Liver (tissue), 3 donors: ENCODE results near the gene WNT8A.

Experiments used
- ATF3 ChIP-seq: IDR thresholded peaks from 2 replicates; pipeline ENCODE4 v1.6.1; 2016; ENCODE audit warnings: antibody characterized with exemption
- GABPA ChIP-seq, 2 donors: IDR thresholded peaks in 1 of 2; conservative IDR thresholded peaks in 1 of 2; 2 replicates each; pipeline ENCODE4 v1.6.1; 2016; ENCODE audit warnings: antibody characterized with exemption in 2 of 2, mild to moderate bottlenecking in 1 of 2, moderate library complexity in 1 of 2
- HNF4A ChIP-seq, 2 donors: conservative IDR thresholded peaks; 2 replicates each; pipeline ENCODE4 v1.6.1; 2016; ENCODE audit warnings: antibody characterized with exemption in 2 of 2, mild to moderate bottlenecking in 2 of 2
- MAX ChIP-seq: IDR thresholded peaks from 2 replicates; pipeline ENCODE4 v1.6.1; 2016; ENCODE audit warnings: antibody characterized with exemption
- SP1 ChIP-seq: IDR thresholded peaks from 2 replicates; pipeline ENCODE4 v1.6.1; 2018; ENCODE audit warnings: antibody characterized with exemption, mild to moderate bottlenecking
- TF ChIP-seq, protein P1 (sequence below): IDR thresholded peaks from 2 replicates; pipeline ENCODE4 v1.6.1; 2016; ENCODE audit warnings: antibody characterized with exemption, mild to moderate bottlenecking
- TF ChIP-seq, protein P2 (sequence below): fragments of 150-350 bp; IDR thresholded peaks from 2 replicates; pipeline ENCODE4 v1.5.1; 2017; ENCODE audit warnings: improper control_type of control experiment, low read depth, low read length; ENCODE audit not compliant: missing input control
- donor health status: healthy.
- donor health status: healthy.

DNA sequence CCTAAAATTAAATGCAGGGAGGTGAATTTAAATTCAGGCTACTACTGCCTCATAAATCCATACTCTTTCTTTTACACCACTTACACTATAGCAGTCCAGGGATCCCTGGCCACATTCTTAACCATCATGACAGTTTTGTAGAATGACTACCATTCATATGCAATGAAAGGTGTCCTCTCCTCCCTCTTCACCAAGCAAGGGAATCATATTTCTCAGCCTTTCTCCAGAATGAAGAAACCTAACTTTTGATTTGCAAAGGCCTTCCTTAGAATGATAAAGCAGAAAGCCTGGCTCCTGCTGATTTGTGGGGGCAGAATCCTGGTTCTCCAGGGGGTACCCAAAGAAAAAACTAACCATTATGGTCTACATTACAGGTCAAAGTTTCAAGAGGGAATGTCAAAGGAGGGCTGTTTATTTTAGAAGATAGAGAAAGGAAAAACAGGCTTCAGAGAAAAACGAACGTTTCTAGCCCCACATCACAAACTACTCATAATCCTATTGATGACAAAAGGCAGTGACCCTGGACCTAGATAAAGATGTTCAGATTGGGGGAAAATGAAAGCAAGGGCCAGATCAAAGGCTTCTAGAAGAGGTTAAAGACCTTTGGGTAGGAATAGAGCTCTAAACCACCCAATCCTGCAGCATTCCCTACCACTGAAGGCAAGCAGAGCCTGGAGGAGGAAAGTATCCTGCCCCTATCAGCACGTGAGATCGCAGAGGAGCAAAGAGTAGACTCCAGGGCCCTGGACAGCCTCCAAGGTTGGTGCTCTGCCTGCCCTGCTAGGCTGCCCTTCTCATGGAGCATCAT lies 11.5 kb downstream of the WNT8A start:
- TF ChIP-seq SP1: no peak
- TF ChIP-seq ATF3: no peak
- TF ChIP-seq, protein P1, sequence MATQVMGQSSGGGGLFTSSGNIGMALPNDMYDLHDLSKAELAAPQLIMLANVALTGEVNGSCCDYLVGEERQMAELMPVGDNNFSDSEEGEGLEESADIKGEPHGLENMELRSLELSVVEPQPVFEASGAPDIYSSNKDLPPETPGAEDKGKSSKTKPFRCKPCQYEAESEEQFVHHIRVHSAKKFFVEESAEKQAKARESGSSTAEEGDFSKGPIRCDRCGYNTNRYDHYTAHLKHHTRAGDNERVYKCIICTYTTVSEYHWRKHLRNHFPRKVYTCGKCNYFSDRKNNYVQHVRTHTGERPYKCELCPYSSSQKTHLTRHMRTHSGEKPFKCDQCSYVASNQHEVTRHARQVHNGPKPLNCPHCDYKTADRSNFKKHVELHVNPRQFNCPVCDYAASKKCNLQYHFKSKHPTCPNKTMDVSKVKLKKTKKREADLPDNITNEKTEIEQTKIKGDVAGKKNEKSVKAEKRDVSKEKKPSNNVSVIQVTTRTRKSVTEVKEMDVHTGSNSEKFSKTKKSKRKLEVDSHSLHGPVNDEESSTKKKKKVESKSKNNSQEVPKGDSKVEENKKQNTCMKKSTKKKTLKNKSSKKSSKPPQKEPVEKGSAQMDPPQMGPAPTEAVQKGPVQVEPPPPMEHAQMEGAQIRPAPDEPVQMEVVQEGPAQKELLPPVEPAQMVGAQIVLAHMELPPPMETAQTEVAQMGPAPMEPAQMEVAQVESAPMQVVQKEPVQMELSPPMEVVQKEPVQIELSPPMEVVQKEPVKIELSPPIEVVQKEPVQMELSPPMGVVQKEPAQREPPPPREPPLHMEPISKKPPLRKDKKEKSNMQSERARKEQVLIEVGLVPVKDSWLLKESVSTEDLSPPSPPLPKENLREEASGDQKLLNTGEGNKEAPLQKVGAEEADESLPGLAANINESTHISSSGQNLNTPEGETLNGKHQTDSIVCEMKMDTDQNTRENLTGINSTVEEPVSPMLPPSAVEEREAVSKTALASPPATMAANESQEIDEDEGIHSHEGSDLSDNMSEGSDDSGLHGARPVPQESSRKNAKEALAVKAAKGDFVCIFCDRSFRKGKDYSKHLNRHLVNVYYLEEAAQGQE: no peak
- TF ChIP-seq, protein P2, sequence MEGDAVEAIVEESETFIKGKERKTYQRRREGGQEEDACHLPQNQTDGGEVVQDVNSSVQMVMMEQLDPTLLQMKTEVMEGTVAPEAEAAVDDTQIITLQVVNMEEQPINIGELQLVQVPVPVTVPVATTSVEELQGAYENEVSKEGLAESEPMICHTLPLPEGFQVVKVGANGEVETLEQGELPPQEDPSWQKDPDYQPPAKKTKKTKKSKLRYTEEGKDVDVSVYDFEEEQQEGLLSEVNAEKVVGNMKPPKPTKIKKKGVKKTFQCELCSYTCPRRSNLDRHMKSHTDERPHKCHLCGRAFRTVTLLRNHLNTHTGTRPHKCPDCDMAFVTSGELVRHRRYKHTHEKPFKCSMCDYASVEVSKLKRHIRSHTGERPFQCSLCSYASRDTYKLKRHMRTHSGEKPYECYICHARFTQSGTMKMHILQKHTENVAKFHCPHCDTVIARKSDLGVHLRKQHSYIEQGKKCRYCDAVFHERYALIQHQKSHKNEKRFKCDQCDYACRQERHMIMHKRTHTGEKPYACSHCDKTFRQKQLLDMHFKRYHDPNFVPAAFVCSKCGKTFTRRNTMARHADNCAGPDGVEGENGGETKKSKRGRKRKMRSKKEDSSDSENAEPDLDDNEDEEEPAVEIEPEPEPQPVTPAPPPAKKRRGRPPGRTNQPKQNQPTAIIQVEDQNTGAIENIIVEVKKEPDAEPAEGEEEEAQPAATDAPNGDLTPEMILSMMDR: no peak
- TF ChIP-seq GABPA (IDR thresholded peaks at IDR 0.05 in 1 of 2, conservative IDR thresholded peaks at IDR 0.05 in 1 of 2): no peak
- TF ChIP-seq MAX: no peak
- no peak for TF ChIP-seq HNF4A (conservative IDR thresholded peaks at IDR 0.05)
